HEK293 (cell line): ENCODE measurements around the gene M6PR.

ENCODE experiments used
- CTCF ChIP-seq: fragments of 450-650 bp; formaldehyde crosslinking; IDR thresholded peaks from 2 replicates; pipeline ENCODE4 v1.5.1; 2016; ENCODE audit warnings: missing biosample characterization, missing genetic modification characterization
- PATZ1 ChIP-seq: fragments of 450-650 bp; formaldehyde crosslinking; IDR thresholded peaks from 2 replicates; pipeline ENCODE4 v1.5.1; 2016; ENCODE audit warnings: missing biosample characterization, missing genetic modification characterization
- PRDM10 ChIP-seq: fragments of 450-650 bp; formaldehyde crosslinking; IDR thresholded peaks from 2 replicates; pipeline ENCODE4 v1.5.1; 2016; ENCODE audit warnings: missing biosample characterization, missing genetic modification characterization
- SETDB1 ChIP-seq: IDR thresholded peaks from one replicate; pipeline ENCODE4 v1.6.1; 2017; ENCODE audit warnings: mild to moderate bottlenecking, low read length, moderate library complexity, mixed read lengths; ENCODE audit not compliant: insufficient read length
- ZBTB1 ChIP-seq: fragments of 450-650 bp; formaldehyde crosslinking; IDR thresholded peaks from 2 replicates; pipeline ENCODE4 v1.5.1; 2016; ENCODE audit warnings: missing biosample characterization, missing genetic modification characterization
- ZBTB20 ChIP-seq: fragments of 450-650 bp; formaldehyde crosslinking; IDR thresholded peaks from 2 replicates; pipeline ENCODE4 v1.5.1; 2016; ENCODE audit warnings: missing biosample characterization, missing genetic modification characterization
- ZBTB21 ChIP-seq: fragments of 450-650 bp; formaldehyde crosslinking; IDR thresholded peaks from 2 replicates; pipeline ENCODE4 v1.5.1; 2017; ENCODE audit warnings: missing biosample characterization, missing genetic modification characterization
- ZNF138 ChIP-seq: fragments of 450-650 bp; formaldehyde crosslinking; IDR thresholded peaks from 2 replicates; pipeline ENCODE4 v1.5.1; 2016; ENCODE audit warnings: missing biosample characterization, missing genetic modification characterization, borderline replicate concordance
- ZNF211 ChIP-seq: fragments of 450-650 bp; formaldehyde crosslinking; IDR thresholded peaks from 2 replicates; pipeline ENCODE4 v1.5.1; 2016; ENCODE audit warnings: low read depth, missing biosample characterization, missing genetic modification characterization
- ZNF274 ChIP-seq, 2 experiments: fragments of 200-500 bp in 1 of 2; fragments of 450-650 bp in 1 of 2; sonication (Bioruptor generic) in 1 of 2; formaldehyde crosslinking in 1 of 2; IDR thresholded peaks; 2 replicates each; pipeline versions ENCODE4 v1.5.1 to v1.6.1; 2014 to 2016; ENCODE audit warnings: borderline replicate concordance in 1 of 2, inconsistent platforms in 1 of 2, low read length in 1 of 2, missing biosample characterization in 1 of 2, missing genetic modification characterization in 1 of 2
- ZNF654 ChIP-seq: fragments of 450-650 bp; formaldehyde crosslinking; IDR thresholded peaks from 2 replicates; pipeline ENCODE4 v1.5.1; 2016; ENCODE audit warnings: low read depth, missing biosample characterization, missing genetic modification characterization
- ZNF776 ChIP-seq: fragments of 450-650 bp; formaldehyde crosslinking; IDR thresholded peaks from 2 replicates; pipeline ENCODE4 v1.5.0; 2017; ENCODE audit warnings: missing biosample characterization, missing genetic modification characterization, borderline replicate concordance
- TF ChIP-seq, protein P1 (sequence below): fragments of 450-650 bp; formaldehyde crosslinking; IDR thresholded peaks from 2 replicates; pipeline ENCODE4 v1.5.1; 2016; ENCODE audit warnings: missing biosample characterization, missing genetic modification characterization
- TF ChIP-seq, protein P2 (sequence below): fragments of 450-650 bp; formaldehyde crosslinking; IDR thresholded peaks from 2 replicates; pipeline ENCODE4 v1.5.1; 2016; ENCODE audit warnings: missing biosample characterization, missing genetic modification characterization, low read depth

GRCh38 chr12:8960176-8960575 lies 10.7 kb upstream of the M6PR start:
- TF ChIP-seq, protein P1, sequence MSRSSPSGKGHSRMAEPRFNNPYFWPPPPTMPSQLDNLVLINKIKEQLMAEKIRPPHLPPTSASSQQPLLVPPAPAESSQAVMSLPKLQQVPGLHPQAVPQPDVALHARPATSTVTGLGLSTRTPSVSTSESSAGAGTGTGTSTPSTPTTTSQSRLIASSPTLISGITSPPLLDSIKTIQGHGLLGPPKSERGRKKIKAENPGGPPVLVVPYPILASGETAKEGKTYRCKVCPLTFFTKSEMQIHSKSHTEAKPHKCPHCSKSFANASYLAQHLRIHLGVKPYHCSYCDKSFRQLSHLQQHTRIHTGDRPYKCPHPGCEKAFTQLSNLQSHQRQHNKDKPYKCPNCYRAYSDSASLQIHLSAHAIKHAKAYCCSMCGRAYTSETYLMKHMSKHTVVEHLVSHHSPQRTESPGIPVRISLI (tag by site-specific recombination) = no peak
- TF ChIP-seq CTCF (tag by site-specific recombination) (no peak), ZBTB1 (tag by site-specific recombination) (no peak), PRDM10 (no peak), PATZ1 (no peak), ZNF211 (no peak), ZNF138 (tag by site-specific recombination) (no peak), ZBTB20 (tag by site-specific recombination) (no peak), ZNF274 (IDR thresholded peaks at IDR 0.05; ENCODE audit: low read length) (no peak), ZNF274 (tag by site-specific recombination; IDR thresholded peaks at IDR 0.05; ENCODE audit: borderline replicate concordance) (no peak), SETDB1 (no peak), ZBTB21 (tag by site-specific recombination) (no peak), ZNF654 (tag by site-specific recombination) (no peak), ZNF776 (no peak)
- TF ChIP-seq, protein P2, sequence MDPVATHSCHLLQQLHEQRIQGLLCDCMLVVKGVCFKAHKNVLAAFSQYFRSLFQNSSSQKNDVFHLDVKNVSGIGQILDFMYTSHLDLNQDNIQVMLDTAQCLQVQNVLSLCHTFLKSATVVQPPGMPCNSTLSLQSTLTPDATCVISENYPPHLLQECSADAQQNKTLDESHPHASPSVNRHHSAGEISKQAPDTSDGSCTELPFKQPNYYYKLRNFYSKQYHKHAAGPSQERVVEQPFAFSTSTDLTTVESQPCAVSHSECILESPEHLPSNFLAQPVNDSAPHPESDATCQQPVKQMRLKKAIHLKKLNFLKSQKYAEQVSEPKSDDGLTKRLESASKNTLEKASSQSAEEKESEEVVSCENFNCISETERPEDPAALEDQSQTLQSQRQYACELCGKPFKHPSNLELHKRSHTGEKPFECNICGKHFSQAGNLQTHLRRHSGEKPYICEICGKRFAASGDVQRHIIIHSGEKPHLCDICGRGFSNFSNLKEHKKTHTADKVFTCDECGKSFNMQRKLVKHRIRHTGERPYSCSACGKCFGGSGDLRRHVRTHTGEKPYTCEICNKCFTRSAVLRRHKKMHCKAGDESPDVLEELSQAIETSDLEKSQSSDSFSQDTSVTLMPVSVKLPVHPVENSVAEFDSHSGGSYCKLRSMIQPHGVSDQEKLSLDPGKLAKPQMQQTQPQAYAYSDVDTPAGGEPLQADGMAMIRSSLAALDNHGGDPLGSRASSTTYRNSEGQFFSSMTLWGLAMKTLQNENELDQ (tag by site-specific recombination) = no peak
